Colon (tissue), 2 donors: ENCODE results near the gene ANXA8L1.
"Not testable (repeated sequence)": the region's sequence is repeated elsewhere in the genome, so short reads cannot be mapped to it uniquely, and the experiment has no call there.

ENCODE experiments used
- FAIRE-seq: peaks from 2 replicates; lab custom pipeline; 2012; peaks lifted over from hg19 to GRCh38; lab: Jason Lieb, UNC
- donor health status: control.
- donor health status: control.

ANXA8L1 gene

GRCh38 chr10:46397767-46398166 is 22.2 kb downstream of the ANXA8L1 start:
- FAIRE-seq = not testable (repeated sequence)

DNA sequence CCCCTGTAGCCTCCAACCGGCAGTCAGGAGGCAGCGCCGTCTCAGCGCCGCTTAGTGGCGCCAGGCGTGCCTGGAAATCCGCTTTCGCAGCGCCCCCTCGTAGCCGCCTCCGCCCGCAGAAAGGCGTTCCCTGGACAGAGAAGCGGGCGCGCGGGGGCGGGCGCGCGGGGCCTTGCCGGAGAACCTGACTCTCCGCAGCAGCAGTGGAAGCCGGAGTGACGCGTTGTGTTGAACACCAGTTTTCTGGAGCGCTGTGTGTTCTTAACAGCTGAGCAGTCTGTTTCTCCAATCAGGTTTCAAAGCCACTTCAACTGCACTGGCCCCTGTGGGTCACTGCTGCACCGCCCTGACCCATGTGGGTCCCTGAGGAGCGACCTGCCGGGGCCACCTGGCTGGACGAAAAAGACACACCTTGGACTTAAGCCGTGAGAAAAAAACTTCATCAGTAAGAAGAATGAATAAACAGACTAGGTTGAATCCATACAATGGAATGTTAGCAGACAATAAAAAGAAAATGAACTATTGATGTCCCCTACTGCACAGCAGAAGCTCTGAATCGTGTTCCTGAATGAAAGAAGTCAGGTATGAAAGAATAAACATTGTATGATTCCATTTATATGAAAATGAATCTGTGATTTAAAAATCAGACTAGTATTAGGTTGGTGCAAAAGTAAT is 22.8 kb downstream of the ANXA8L1 start:
- FAIRE-seq = not testable (repeated sequence)

DNA sequence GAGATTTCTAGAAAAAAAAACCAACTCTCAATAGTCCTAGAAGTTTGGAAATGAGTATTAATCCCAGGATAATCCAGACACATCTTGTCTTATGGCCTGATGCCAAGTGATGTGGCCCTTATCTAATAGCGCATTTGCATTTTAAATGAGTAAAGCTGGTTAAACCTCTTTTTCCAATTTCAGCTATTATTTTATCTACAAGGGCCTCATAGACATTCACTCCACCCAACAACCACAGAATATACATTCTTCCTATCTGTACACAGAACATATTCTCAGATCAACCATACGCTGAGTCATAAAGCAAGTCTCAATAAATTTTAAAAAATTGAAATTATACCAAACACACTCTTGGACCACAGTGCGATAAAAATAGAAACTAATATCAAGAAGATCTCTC is 34.0 kb downstream of the ANXA8L1 start:
- not testable (repeated sequence) for FAIRE-seq

GRCh38 chr10:46411123-46411522 is 35.5 kb downstream of the ANXA8L1 start:
- not testable (repeated sequence) for FAIRE-seq

DNA sequence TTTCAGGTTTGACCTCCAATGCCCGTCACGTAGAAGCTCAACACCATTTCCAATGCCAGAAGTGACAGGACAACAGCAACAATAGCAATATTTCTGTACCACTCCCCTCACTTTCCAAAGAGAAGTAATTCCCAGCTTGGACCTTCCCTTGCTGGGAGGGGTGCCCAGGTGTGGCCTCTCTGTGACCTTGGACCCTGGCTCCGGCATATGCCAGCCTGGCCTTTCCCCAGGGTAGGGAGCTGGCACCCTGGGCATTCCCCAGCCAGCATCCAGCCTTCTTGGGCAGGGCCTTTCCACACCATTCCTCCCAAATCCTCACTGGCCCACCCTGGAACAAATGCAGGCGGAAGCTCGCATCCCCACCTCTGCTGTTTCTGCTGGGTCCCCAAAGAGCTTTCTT is 37.1 kb downstream of the ANXA8L1 start:
- FAIRE-seq = not testable (repeated sequence)

DNA sequence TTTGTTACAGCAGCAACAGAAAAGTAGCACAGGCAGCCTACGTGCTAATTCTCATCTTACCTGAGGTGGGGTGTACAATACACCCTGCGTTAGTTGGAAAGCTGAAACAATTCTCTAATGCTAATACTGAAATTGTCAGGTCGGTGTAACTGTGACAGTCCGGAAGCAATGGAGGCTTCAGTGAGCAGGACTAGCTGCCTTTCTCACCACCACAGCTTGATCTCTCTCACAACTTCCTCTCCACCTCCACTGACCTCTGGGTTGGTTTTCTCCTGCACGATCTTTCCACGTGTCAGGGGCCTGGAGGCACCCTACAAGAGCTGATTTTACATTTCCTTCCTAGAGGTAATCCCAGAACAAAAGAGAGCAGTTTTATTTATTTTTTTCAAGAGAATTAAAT is 39.7 kb downstream of the ANXA8L1 start:
- FAIRE-seq = not testable (repeated sequence)

- not testable (repeated sequence) for FAIRE-seq
These were observed 42.7 kb downstream of the ANXA8L1 start for GRCh38 chr10:46418283-46418682.

GRCh38 chr10:46419570-46420379 is 44.2 kb downstream of the ANXA8L1 start:
- not testable (repeated sequence) for FAIRE-seq

DNA sequence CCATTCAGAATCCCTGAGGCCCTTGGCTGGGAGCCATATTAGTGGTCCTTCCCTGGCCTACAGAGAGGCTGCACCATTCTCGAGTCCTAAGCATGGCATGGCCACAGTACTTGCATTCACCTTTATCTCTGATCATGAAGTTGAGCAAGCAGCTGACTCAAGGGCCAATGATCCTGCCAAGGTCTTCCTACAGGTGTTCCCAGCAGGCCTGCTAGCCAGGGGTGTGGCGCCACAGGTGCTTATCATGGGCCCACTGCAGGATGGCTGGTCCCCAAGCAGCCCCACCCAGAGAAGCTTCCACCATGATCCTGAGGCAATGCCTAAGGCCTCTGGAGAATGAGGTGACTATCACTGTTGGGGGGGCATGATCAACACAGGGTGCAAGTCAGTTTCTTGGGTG is 48.0 kb downstream of the ANXA8L1 start:
- not testable (repeated sequence) for FAIRE-seq

DNA sequence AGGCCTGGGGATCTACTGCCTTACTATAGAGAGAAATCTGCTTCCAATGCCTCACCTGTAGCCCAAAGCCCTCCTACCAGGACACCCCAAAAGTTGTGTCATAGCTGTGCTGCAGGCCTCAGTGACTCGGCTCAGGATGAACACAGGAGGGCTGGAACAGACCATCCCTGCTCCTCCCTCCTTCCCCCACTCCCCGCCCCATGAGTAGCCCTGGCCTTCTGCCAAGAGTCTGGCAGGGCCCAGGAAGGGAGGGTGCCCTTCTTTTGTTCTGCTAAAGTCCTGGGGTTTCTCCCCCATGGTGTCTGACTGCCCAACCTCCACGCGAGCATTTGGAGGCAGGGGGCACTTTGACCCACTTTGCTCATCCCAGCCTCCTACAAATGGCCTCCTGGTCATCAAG is 65.4 kb downstream of the ANXA8L1 start:
- FAIRE-seq = not testable (repeated sequence)
